HG03442 (cell line): Measurements from ENCODE around the gene PPM1M.

Experiments used
- ATAC-seq: cut with Tn5 transposase; IDR thresholded peaks from one replicate; pipeline ENCODE4 v1.9.1; 2021; ENCODE audit warnings: mild to moderate bottlenecking, moderate library complexity; ENCODE audit not compliant: unreplicated experiment

Gene PPM1M

GRCh38 chr3:52245322-52246263 is at the start of gene PPM1M:
TSS of gene PPM1M (plus strand) at chr3:52245759. CDS start at chr3:52245825, 66 bp downstream.
- ATAC-seq = no peak

GRCh38 chr3:52195823-52196331 is 49.7 kb upstream of the PPM1M start:
- no peak for ATAC-seq

GRCh38 chr3:52196977-52197376 is 48.6 kb upstream of the PPM1M start:
- ATAC-seq = no peak

GRCh38 chr3:52197499-52197841 is 48.1 kb upstream of the PPM1M start:
- no peak for ATAC-seq

GRCh38 chr3:52197842-52198625 is 47.5 kb upstream of the PPM1M start, which contains the start of gene ALAS1:
TSS of gene ALAS1 (plus strand) at chr3:52198160. CDS start at chr3:52199242, 1,082 bp downstream.
- peak; percentile 76 for ATAC-seq

GRCh38 chr3:52198643-52199608 is 46.6 kb upstream of the PPM1M start:
- no peak for ATAC-seq

GRCh38 chr3:52200981-52201679 is 44.4 kb upstream of the PPM1M start:
- ATAC-seq = no peak

- no peak for ATAC-seq
Measured at GRCh38 chr3:52202384-52203077, 43.0 kb upstream of the PPM1M start.

GRCh38 chr3:52203701-52204100 is 41.9 kb upstream of the PPM1M start:
- no peak for ATAC-seq

- no peak for ATAC-seq
Measured at GRCh38 chr3:52204337-52205073, 41.1 kb upstream of the PPM1M start.

- no peak for ATAC-seq
Measured at GRCh38 chr3:52205727-52206372, 39.7 kb upstream of the PPM1M start.

GRCh38 chr3:52208556-52208955 is 37.0 kb upstream of the PPM1M start:
- no peak for ATAC-seq

GRCh38 chr3:52210037-52210436 is 35.5 kb upstream of the PPM1M start:
- ATAC-seq = no peak

- no peak for ATAC-seq
Measured at GRCh38 chr3:52210550-52211046, 35.0 kb upstream of the PPM1M start.

- no peak for ATAC-seq
Measured at GRCh38 chr3:52211268-52211891, 34.2 kb upstream of the PPM1M start.

- no peak for ATAC-seq
Measured at GRCh38 chr3:52213005-52213404, 32.6 kb upstream of the PPM1M start.

- no peak for ATAC-seq
Measured at GRCh38 chr3:52213901-52214300, 31.7 kb upstream of the PPM1M start.
